ENCODE data around the gene BAIAP2L2.
"Not testable (repeated sequence)": the region's sequence is repeated elsewhere in the genome, so short reads cannot be mapped to it uniquely, and the experiment has no call there.

The BAIAP2L2 gene

GRCh38 chr22:38080474-38080849 lies 30.0 kb downstream of the BAIAP2L2 start:
- DNase-seq (ENCODE audit: low read depth) = no peak

- no peak for DNase-seq (ENCODE audit: low read depth)
Measured at GRCh38 chr22:38079804-38080203, 30.7 kb downstream of the BAIAP2L2 start.

- not testable (repeated sequence) for DNase-seq (ENCODE audit: low read depth)
Measured at GRCh38 chr22:38079208-38079607, 31.3 kb downstream of the BAIAP2L2 start.

GRCh38 chr22:38078046-38078840 lies 32.2 kb downstream of the BAIAP2L2 start:
- no peak for DNase-seq (ENCODE audit: low read depth)

- no peak for DNase-seq (ENCODE audit: low read depth)
Measured at GRCh38 chr22:38077595-38077994, 32.9 kb downstream of the BAIAP2L2 start.

- no peak for DNase-seq (ENCODE audit: low read depth)
Measured at GRCh38 chr22:38077096-38077495, 33.4 kb downstream of the BAIAP2L2 start.

GRCh38 chr22:38075961-38076360 lies 34.5 kb downstream of the BAIAP2L2 start:
- DNase-seq (ENCODE audit: low read depth) = no peak

- no peak for DNase-seq (ENCODE audit: low read depth)
Measured at GRCh38 chr22:38075105-38075825, 35.2 kb downstream of the BAIAP2L2 start.

GRCh38 chr22:38074181-38075104 lies 36.0 kb downstream of the BAIAP2L2 start:
- no peak for DNase-seq (ENCODE audit: low read depth)

GRCh38 chr22:38073150-38074130 lies 37.0 kb downstream of the BAIAP2L2 start:
- no peak for DNase-seq (ENCODE audit: low read depth)

- no peak for DNase-seq (ENCODE audit: low read depth)
Measured at GRCh38 chr22:38072322-38073149, 37.9 kb downstream of the BAIAP2L2 start.

- DNase-seq (ENCODE audit: low read depth) = no peak
Measured at GRCh38 chr22:38071421-38072321, 38.8 kb downstream of the BAIAP2L2 start.

- DNase-seq (ENCODE audit: low read depth) = no peak
Measured at GRCh38 chr22:38070250-38070921, 40.1 kb downstream of the BAIAP2L2 start.

GRCh38 chr22:38069372-38070249 lies 40.9 kb downstream of the BAIAP2L2 start:
- DNase-seq (ENCODE audit: low read depth) = no peak

GRCh38 chr22:38068641-38069371 lies 41.7 kb downstream of the BAIAP2L2 start:
- no peak for DNase-seq (ENCODE audit: low read depth)

GRCh38 chr22:38067761-38068360 lies 42.6 kb downstream of the BAIAP2L2 start:
- DNase-seq (ENCODE audit: low read depth) = no peak
